Heart right ventricle (tissue), 16 donors: ENCODE measurements around the gene WDCP. TPM values are rescaled to one million over a fixed set of nuclear protein-coding genes. Genes with fewer than 3 reads are reported as not detected.

Source experiments
- ATAC-seq, 8 donors: fragments of 200-7000 bp; cut with Tn5 transposase; one replicate each; pipeline ENCODE4 v1.9.1; 2020; ENCODE audit warnings: mild to moderate bottlenecking in 8 of 8, moderate library complexity in 8 of 8, moderate number of reproducible peaks in 1 of 8
- DNase-seq, 2 donors: peaks; one replicate each; pipeline ENCODE4 v3.0.0-alpha.2; 2020
- H3K27ac ChIP-seq, 10 donors: fragments of 200-600 bp; sonication (generic) in 2 of 10; one replicate each; pipeline versions ENCODE4 v1.5.0 to v1.8.0; 2020 to 2022; ENCODE audit warnings: mild to moderate bottlenecking in 3 of 10
- H3K27me3 ChIP-seq, 7 donors: fragments of 200-600 bp; one replicate each; pipeline ENCODE4 v1.8.0; 2021 to 2022; ENCODE audit warnings: mild to moderate bottlenecking in 2 of 7
- H3K36me3 ChIP-seq, 9 donors: fragments of 200-600 bp; sonication (generic) in 1 of 9; one replicate each; pipeline versions ENCODE4 v1.5.0 to v1.8.0; 2020 to 2022; ENCODE audit warnings: mild to moderate bottlenecking in 2 of 9
- H3K4me1 ChIP-seq, 9 donors: fragments of 200-600 bp; sonication (generic) in 1 of 9; one replicate each; pipeline versions ENCODE4 v1.5.0 to v1.8.0; 2020 to 2022; ENCODE audit warnings: mild to moderate bottlenecking in 4 of 9
- H3K4me3 ChIP-seq, 10 donors: fragments of 200-600 bp; sonication (generic) in 2 of 10; one replicate each; pipeline versions ENCODE4 v1.5.0 to v1.8.0; 2020 to 2022; ENCODE audit warnings: mild to moderate bottlenecking in 7 of 10, moderate library complexity in 2 of 10
- H3K9me3 ChIP-seq, 11 donors: fragments of 200-600 bp in 10 of 11; sonication (generic) in 2 of 11; one replicate each; pipeline versions ENCODE4 v1.5.0 to v1.8.0; 2013 to 2022; ENCODE audit warnings: mild to moderate bottlenecking in 2 of 11, control low read depth in 1 of 11, moderate library complexity in 1 of 11
- WGBS, 2 donors: extraction: QIAGEN DNeasy Blood & Tissue Kit; methylation state at CpG; one replicate each; pipeline ENCODE4 v1.1.7; 2013; ENCODE audit warnings: inconsistent platforms in 1 of 2; 5-methylcytosine and 5-hydroxymethylcytosine counted together
- intact Hi-C, 10 donors: fragments of 100-400 bp; cut with DNase I; formaldehyde crosslinking; loops; one replicate each; pipeline versions ENCODE4 v1.11.1 to v1.14.2; 2022
- polyA plus RNA-seq, 2 donors: library from polyadenylated mRNA; stranded (reverse); fragments of 200-250 nt; gene quantifications; one replicate each; pipeline ENCODE4 v1.2.3, GENCODE V29; 2013
- total RNA-seq, 10 donors: library from RNA; stranded (reverse); fragmentation: NEBNext Ultra II Directional in 3 of 10; extraction: Animal tissue kit (Norgen Biotek cat#: 25700) in 3 of 10; gene quantifications; one replicate each; pipeline versions ENCODE4 v1.2.1 to v1.2.4, GENCODE V29; 2021 to 2023
- TF ChIP-seq, protein P1 (sequence below), 9 donors: fragments of 200-600 bp; sonication (generic) in 2 of 9; IDR thresholded peaks; one replicate each; pipeline versions ENCODE4 v1.5.0 to v1.8.0; 2021 to 2022; ENCODE audit warnings: antibody characterized with exemption in 9 of 9, mild to moderate bottlenecking in 5 of 9, moderate library complexity in 1 of 9
- donor health status: Arrhythmogenic right ventricular cardiomyopathy.
- donor health status: ischemic (EF 13 %, LVEDD 7.1; RV severe dilation, severe dysfunction).
- donor health status: healthy with polysubstance abuse.
- donor health status: DM: no; HTN: yes; CAD: no.
- donor health status: DM: no; HTN: no; CAD: no.
- donor health status: ischemic (EF 25% LVEDD 6.9; RV normal size, moderate dysfunction).
- donor health status: ischemic (EF 25% LVEDD 5.7; RV mildly dilated, moderate dysfunction).
- donor health status: healthy.
- donor health status: DM: yes; HTN: yes; CAD: no.
- donor health status: Ischemic cardiomyopathy.
- donor health status: ischemic (EF 35%, LVEDD 5.7; RV mildly dilated, moderate dysfunction).
- donor health status: nonischemic (EF 11% LVEDD 7.7; RV severe dilation, severe dysfunction).
- donor health status: DM: yes; HTN: yes; CAD: no.
- donor health status: PGD.
- donor health status: ischemic (EF 29% LVEDD 5.4; RV normal size, mild dysfunction).
- donor health status: nonischemic (EF 23%, LVEDD 6.1; RV moderate dilation, normal function).

The WDCP gene
- total and polyA plus RNA-seq, 12 donors: 1.8 to 10.1 (median 6.0) TPM

DNA sequence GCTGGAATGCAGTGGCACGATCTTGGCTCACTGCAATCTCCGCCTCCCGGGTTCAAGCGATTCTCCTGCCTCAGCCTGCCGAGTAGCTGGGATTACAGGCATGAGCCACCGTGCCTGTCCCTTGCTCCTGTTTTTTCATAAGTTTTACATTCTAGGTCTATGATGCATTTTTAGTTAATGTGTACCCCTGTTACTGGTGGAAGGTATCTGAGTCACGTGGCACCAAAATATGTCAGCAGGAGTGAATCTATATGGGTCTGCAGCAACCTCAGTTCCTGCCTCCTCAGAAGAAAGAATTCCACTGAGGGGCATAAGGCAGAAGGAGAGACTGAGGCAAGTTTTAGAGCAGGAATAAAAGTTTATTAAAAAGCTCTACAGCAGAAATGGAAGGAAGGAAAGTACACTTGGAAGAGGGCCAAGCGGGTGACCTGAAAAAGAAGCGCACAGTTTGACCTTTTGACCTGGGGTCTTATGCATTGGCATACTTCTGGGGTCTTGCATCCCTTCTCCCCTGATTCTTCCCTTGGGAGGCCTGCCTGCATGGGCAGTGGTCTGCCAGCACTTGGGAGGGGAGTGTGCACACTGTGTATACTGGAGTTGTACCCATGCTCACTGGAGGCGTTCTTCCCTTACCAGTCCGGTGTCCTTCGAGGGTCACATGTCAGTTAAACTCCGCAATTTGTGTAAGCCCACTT lies 38.4 kb downstream of the WDCP start:
- DNase-seq: no peak
- 76 to 82% methylated on average over 13 of the region's 13 CpGs for WGBS, 2 donors
- Histone ChIP-seq H3K4me1 (peaks cover 0 to 17% (median 12%) of the 10 kb centered on the region in 9 donors), H3K36me3 (peaks cover 0 to 3% (median 0%) of the 10 kb centered on the region in 9 donors), H3K27ac (no peak overlapping the region), H3K9me3 (no peaks in the 10 kb centered on the region), H3K27me3 (peaks cover 13 to 45% (median 27%) of the 10 kb centered on the region in 7 donors), H3K4me3 (no peak overlapping the region)
- TF ChIP-seq, protein P1, sequence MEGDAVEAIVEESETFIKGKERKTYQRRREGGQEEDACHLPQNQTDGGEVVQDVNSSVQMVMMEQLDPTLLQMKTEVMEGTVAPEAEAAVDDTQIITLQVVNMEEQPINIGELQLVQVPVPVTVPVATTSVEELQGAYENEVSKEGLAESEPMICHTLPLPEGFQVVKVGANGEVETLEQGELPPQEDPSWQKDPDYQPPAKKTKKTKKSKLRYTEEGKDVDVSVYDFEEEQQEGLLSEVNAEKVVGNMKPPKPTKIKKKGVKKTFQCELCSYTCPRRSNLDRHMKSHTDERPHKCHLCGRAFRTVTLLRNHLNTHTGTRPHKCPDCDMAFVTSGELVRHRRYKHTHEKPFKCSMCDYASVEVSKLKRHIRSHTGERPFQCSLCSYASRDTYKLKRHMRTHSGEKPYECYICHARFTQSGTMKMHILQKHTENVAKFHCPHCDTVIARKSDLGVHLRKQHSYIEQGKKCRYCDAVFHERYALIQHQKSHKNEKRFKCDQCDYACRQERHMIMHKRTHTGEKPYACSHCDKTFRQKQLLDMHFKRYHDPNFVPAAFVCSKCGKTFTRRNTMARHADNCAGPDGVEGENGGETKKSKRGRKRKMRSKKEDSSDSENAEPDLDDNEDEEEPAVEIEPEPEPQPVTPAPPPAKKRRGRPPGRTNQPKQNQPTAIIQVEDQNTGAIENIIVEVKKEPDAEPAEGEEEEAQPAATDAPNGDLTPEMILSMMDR (IDR thresholded peaks at IDR 0.05): no peak
- no peak for ATAC-seq
- intact Hi-C loops: no loop called here

DNA sequence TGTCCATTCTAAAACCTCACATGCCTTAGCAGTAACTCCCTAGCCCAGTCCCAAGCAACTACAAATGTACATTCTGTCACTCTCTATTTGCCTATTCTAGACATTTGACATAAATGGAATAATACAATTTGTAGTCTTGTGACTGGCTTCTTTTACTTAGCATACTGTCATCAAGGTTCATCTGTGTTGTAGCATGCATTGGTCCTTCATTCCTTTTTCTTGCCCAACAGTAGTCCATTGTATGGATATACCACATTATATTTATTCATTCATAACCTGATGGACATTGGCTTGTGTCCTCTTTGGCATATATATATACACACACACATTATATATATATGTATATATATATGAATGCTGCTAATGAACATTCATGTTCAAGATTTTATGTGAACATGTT lies 39.5 kb downstream of the WDCP start:
- intact Hi-C loops: no loop called here
- DNase-seq (no peak), ATAC-seq (no peak)
- H3K4me3 ChIP-seq: no peak overlapping the region
- H3K36me3 ChIP-seq: peaks cover 0 to 11% (median 0%) of the 10 kb centered on the region in 9 donors
- peaks cover 0 to 17% (median 12%) of the 10 kb centered on the region in 9 donors for H3K4me1 ChIP-seq
- H3K27me3 ChIP-seq: peaks cover 13 to 43% (median 27%) of the 10 kb centered on the region in 7 donors
- TF ChIP-seq, protein P1 (IDR thresholded peaks at IDR 0.05): no peak
- no peaks in the 10 kb centered on the region for H3K9me3 ChIP-seq
- H3K27ac ChIP-seq: no peak overlapping the region

DNA sequence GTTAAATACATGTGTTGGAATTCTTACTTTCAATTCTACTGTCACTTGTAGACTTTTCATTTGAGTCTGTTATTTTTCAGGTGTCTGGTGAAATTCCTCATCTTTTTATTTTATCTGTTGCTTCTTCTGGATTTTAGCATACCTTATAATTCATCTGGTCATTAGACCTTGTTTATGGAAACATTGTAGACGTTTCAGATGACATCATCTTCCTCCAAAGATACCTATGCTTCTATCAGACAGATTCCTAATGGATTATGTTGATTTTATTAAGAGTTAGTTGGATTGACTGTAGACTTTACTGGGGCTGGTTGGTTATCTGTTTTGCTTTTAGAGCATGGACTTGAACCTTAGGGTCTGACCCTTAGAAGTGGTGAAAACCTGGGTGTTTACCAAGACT lies 52.6 kb downstream of the WDCP start:
- Histone ChIP-seq H3K4me3 (no peak overlapping the region), H3K9me3 (no peaks in the 10 kb centered on the region), H3K27ac (no peak overlapping the region), H3K27me3 (no peaks in the 10 kb centered on the region), H3K36me3 (peaks cover 0 to 45% (median 7%) of the 10 kb centered on the region in 9 donors), H3K4me1 (no peaks in the 10 kb centered on the region)
- intact Hi-C loops: no loop called here
- no peak for DNase-seq
- TF ChIP-seq, protein P1 (IDR thresholded peaks at IDR 0.05): no peak
- 56 to 63% methylated on average over 1 of the region's 1 CpG for WGBS, 2 donors
- ATAC-seq: no peak

DNA sequence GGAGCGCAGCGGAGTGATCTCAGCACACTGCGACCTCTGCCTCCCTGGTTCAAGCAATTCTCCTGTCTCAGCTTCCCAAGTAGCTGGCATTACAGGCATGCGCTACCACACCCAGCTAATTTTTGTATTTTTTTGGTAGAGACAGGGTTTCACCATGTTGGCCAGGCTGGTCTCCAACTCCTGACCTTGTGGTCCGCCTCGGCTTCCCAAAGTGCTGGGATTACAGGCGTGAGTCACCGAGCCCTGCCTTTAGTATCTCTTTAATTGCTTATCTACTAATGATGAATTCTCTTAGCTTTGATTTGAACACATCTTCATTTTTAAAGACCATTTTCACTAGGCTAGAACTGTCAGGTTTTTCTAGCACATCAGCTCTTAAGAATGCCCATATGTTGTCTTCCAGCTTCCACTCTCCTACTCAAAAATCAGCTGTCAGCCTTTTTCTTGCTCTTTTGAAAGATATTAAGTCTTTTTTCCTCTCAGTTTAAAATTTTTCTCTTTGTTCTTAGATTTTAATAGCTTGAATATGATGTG lies 53.4 kb downstream of the WDCP start:
- Histone ChIP-seq H3K9me3 (no peaks in the 10 kb centered on the region), H3K27me3 (no peaks in the 10 kb centered on the region), H3K4me1 (no peaks in the 10 kb centered on the region), H3K36me3 (peaks cover 0 to 40% (median 0%) of the 10 kb centered on the region in 9 donors), H3K4me3 (no peak overlapping the region), H3K27ac (no peak overlapping the region)
- ATAC-seq (no peak), DNase-seq (no peak)
- WGBS, 2 donors: 95 to 96% methylated on average over 8 of the region's 8 CpGs
- TF ChIP-seq, protein P1 (IDR thresholded peaks at IDR 0.05): no peak
- intact Hi-C loops: no loop called here
